GM18507 (cell line): ENCODE results near the gene ALG1.
"Not testable (repeated sequence)": the region's sequence is repeated elsewhere in the genome, so short reads cannot be mapped to it uniquely, and the experiment has no call there.

ENCODE experiments used
- DNase-seq: peaks from one replicate; pipeline ENCODE4 v3.0.0; 2011; ENCODE audit warnings: low read depth; ENCODE audit not compliant: insufficient read length; ENCODE audit errors: extremely low spot score
- FAIRE-seq: peaks from 2 replicates; lab custom pipeline; 2011; peaks lifted over from hg19 to GRCh38; lab: Jason Lieb, UNC

The ALG1 gene

GRCh38 chr16:5070431-5071186 is 1.0 kb upstream of the ALG1 start:
- DNase-seq (no peak), FAIRE-seq (no peak)

- DNase-seq (no peak), FAIRE-seq (no peak)
Measured at GRCh38 chr16:5071341-5071680, 332 bp upstream of the ALG1 start.

DNA sequence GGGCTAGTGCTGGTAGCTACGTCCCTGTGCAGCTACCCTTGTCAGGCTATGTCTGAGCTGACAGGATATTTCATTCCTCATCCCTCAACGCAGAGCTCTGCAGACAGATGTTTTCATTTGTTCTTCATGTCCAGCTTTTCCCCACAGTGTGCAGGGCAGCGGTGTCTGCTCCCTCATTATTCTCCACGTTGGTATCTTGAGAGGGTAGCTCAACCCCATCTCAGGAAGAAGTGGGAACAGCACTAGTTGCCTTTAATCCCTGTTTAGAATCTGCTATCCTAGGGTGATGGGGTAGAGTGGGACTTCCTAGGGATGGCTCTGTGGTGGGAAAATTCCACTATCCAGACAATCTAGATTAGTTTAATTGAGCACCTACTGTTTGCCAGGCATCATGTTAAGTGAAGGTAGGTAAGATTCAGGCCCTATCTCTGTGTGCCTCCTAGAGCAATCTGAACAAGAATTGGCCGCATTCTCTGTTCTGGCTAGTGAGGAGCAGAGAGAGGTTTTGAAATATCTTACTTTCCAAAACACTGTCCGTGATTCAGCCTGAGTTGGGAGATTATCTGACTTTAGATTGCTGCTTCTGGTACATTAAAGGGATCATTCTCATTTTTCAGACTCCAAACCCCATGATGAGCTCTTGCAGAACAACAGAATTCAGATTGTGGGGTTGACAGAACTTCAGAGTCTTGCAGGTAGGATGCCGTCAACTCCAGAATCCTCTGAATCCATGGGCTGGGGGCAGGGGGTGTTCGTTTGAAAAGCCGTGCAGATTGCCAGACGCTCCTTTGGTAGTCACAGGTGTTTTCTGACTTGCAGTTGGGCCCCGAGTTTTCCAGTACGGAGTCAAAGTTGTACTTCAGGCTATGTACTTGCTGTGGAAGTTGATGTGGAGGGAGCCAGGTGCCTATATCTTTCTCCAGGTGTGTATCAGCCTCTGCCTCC is 963 bp downstream of the ALG1 start:
- no peak for FAIRE-seq
- DNase-seq: no peak

- no peak for FAIRE-seq
- DNase-seq: no peak
Measured at GRCh38 chr16:5073279-5073629, 1.6 kb downstream of the ALG1 start.

DNA sequence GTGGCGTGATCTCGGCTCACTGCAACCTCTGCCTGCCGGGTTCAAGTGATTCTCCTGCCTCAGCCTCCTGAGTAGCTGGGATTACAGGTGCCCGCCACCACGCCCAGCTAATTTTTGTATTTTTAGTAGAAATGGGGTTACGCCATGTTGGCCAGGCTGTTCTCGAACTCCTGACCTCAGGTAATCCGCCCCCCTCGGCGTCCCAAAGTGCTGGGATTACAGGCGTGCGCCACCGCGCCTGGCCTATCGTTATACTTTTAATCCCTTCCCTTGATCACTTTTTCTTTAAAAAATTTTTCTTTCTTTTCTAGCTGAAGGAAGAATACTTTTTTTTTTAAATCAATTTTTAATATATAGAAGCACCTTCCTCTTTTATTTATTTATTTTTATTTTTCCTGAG is 2.1 kb downstream of the ALG1 start:
- not testable (repeated sequence) for FAIRE-seq, DNase-seq

DNA sequence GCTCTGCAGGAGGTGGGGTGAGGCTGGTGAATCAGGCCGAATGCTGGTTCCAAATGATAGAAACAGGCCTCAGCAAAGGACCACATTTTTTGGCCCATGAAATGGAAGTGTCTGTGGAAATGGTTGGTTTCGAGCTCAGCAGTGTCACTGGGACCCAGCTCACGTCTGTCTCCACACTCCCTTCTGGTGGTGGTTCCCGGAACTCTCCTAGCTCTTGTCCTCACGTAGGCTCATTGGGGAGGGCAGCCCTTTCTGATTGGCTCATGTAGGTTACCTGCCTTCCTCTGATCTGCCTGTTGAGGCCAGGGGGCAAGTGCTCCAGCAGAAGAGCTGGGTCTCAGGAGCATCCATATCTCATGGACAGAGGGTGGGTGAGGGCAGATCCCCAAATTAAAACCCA is 4.0 kb downstream of the ALG1 start:
- FAIRE-seq (no peak), DNase-seq (no peak)

DNA sequence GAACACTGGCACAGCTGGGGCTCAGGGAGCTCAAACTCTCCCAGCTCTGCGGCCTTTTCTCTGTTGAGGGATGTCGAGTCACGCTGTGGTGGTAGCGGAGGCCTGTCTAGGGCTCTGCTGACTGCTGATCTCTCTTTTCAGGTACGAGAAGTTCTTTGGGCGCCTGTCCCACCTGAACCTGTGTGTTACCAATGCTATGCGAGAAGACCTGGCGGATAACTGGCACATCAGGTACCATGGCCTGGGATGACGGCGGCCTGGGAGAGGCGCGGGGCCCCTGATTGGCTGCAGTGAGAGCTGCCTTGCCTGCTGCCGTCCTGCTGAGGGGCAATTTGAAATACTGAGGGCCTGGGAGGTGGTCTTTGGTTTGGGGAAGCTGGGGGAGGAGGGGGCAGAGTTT is 5.7 kb downstream of the ALG1 start:
- FAIRE-seq (no peak), DNase-seq (no peak)

GRCh38 chr16:5078626-5079025 is 7.0 kb downstream of the ALG1 start:
- no peak for FAIRE-seq

GRCh38 chr16:5080461-5080860 is 8.8 kb downstream of the ALG1 start:
- not testable (repeated sequence) for DNase-seq, FAIRE-seq

More at GRCh38 chr16:5078626-5079025, 7.0 kb downstream of the ALG1 start:
- DNase-seq: no peak

DNA sequence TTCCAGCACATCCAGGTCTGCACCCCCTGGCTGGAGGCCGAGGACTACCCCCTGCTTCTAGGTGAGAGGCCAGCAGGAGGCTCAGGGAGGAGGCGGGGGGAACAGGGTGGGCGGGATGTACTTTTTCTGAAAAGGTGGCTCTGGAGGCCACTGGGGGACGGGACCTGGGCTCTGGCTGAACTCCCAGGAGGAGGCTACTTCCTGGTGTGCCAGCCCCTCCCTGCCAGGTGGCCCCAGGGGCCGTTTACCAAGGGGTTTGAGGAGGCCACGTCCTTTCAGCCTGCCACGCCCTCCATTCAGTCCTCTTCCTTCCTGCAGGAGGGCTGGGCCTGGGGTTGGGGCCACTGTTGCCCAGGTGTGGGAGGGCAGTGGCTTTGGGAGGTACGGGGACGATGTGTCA is 9.4 kb downstream of the ALG1 start:
- not testable (repeated sequence) for DNase-seq, FAIRE-seq

DNA sequence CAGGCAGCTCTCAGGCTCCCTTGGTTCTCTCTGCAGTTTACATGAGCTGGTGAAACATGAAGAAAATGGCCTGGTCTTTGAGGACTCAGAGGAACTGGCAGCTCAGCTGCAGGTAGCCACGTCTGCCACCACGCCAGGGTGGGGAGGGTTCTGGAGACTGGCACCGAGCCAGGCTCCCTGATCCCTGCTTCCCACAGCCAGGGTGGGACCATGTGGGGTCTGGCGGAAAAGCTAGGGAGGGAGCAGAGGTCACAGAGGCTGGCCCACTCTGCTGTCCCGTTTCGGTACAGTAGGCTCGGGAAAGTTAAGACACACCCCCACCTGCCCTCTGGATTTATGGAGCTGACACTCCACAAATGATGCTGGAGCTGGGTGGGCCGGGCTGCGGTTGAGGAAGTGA is 12.0 kb downstream of the ALG1 start:
- not testable (repeated sequence) for FAIRE-seq, DNase-seq

DNA sequence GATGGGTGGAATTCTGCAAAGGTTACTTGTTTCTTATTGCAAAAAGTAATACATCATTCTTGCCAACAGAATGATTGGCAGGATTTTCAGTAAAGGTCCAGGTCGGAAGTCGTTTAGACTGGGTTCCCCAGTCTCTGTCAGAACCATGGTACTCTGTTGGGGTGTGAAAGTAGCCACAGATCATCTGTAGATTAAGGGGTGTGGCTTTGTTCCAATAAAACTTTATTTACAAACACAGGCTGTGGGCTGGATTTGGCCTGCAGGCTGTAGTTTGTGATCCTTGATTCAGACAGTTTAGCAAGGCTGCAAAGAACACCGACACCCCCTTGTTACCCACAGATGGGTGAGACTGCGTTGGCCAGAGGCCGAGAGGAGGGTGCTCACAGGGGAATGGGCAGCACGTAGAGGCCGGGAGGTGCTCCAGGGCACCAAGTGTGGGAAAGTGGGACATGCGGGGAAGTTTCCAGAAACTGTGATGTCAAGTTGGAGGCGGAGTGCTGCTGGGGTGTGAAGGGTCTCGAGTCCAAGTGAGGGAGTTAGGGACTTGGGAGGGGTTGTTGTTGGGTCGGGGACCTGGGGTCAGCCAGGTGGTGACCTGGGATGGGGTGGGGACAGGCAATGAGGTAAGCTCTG is 12.6 kb downstream of the ALG1 start:
- DNase-seq, FAIRE-seq: not testable (repeated sequence)

- not testable (repeated sequence) for DNase-seq, FAIRE-seq
Measured at GRCh38 chr16:5084802-5085201, 13.2 kb downstream of the ALG1 start.

- not testable (repeated sequence) for FAIRE-seq, DNase-seq
Measured at GRCh38 chr16:5085716-5086115, 14.1 kb downstream of the ALG1 start.

GRCh38 chr16:5088086-5088790 is 16.6 kb downstream of the ALG1 start:
- DNase-seq, FAIRE-seq: not testable (repeated sequence)

DNA sequence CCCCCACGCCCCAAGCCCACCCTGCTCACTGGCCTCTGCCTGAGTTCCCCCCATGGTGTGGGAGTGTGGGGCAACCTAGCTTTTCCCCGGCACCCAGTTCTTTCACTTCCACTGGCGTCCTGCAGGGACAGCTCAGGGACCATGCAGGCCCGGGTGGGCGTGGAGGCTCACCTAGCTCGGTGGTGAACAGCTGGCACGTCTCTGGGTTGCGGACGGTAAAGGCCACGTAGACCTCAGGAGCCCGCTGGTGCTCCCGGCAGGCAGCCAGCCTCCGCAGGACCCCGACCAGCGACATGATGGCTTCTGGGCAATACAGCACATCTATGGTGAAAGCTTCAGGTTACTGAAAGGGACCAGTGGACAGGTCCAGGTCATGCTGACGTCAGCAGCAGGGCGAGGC is 17.3 kb downstream of the ALG1 start:
- not testable (repeated sequence) for DNase-seq, FAIRE-seq

- not testable (repeated sequence) for FAIRE-seq, DNase-seq
Measured at GRCh38 chr16:5089911-5090555, 18.4 kb downstream of the ALG1 start.

GRCh38 chr16:5090592-5090991 is 18.9 kb downstream of the ALG1 start:
- not testable (repeated sequence) for FAIRE-seq, DNase-seq

- not testable (repeated sequence) for DNase-seq, FAIRE-seq
Measured at GRCh38 chr16:5093081-5093480, 21.4 kb downstream of the ALG1 start.
